Heart right ventricle (tissue), 16 donors: Measurements from ENCODE around the gene DDX51. TPM values are rescaled to one million over a fixed set of nuclear protein-coding genes. Genes with fewer than 3 reads are reported as not detected.

Experiments
- ATAC-seq, 8 donors: fragments of 200-7000 bp; cut with Tn5 transposase; one replicate each; pipeline ENCODE4 v1.9.1; 2020; ENCODE audit warnings: mild to moderate bottlenecking in 8 of 8, moderate library complexity in 8 of 8, moderate number of reproducible peaks in 1 of 8
- DNase-seq, 2 donors: peaks; one replicate each; pipeline ENCODE4 v3.0.0-alpha.2; 2020
- H3K27ac ChIP-seq, 10 donors: fragments of 200-600 bp; sonication (generic) in 2 of 10; one replicate each; pipeline versions ENCODE4 v1.5.0 to v1.8.0; 2020 to 2022; ENCODE audit warnings: mild to moderate bottlenecking in 3 of 10
- H3K27me3 ChIP-seq, 7 donors: fragments of 200-600 bp; one replicate each; pipeline ENCODE4 v1.8.0; 2021 to 2022; ENCODE audit warnings: mild to moderate bottlenecking in 2 of 7
- H3K36me3 ChIP-seq, 9 donors: fragments of 200-600 bp; sonication (generic) in 1 of 9; one replicate each; pipeline versions ENCODE4 v1.5.0 to v1.8.0; 2020 to 2022; ENCODE audit warnings: mild to moderate bottlenecking in 2 of 9
- H3K4me1 ChIP-seq, 9 donors: fragments of 200-600 bp; sonication (generic) in 1 of 9; one replicate each; pipeline versions ENCODE4 v1.5.0 to v1.8.0; 2020 to 2022; ENCODE audit warnings: mild to moderate bottlenecking in 4 of 9
- H3K4me3 ChIP-seq, 10 donors: fragments of 200-600 bp; sonication (generic) in 2 of 10; one replicate each; pipeline versions ENCODE4 v1.5.0 to v1.8.0; 2020 to 2022; ENCODE audit warnings: mild to moderate bottlenecking in 7 of 10, moderate library complexity in 2 of 10
- H3K9me3 ChIP-seq, 11 donors: fragments of 200-600 bp in 10 of 11; sonication (generic) in 2 of 11; one replicate each; pipeline versions ENCODE4 v1.5.0 to v1.8.0; 2013 to 2022; ENCODE audit warnings: mild to moderate bottlenecking in 2 of 11, control low read depth in 1 of 11, moderate library complexity in 1 of 11
- CTCF ChIP-seq, 9 donors: fragments of 200-600 bp; sonication (generic) in 2 of 9; IDR thresholded peaks; one replicate each; pipeline versions ENCODE4 v1.5.0 to v1.8.0; 2021 to 2022; ENCODE audit warnings: antibody characterized with exemption in 9 of 9, mild to moderate bottlenecking in 5 of 9, moderate library complexity in 1 of 9
- WGBS, 2 donors: extraction: QIAGEN DNeasy Blood & Tissue Kit; methylation state at CpG; one replicate each; pipeline ENCODE4 v1.1.7; 2013; ENCODE audit warnings: inconsistent platforms in 1 of 2; 5-methylcytosine and 5-hydroxymethylcytosine counted together
- intact Hi-C, 10 donors: fragments of 100-400 bp; cut with DNase I; formaldehyde crosslinking; loops; one replicate each; pipeline versions ENCODE4 v1.11.1 to v1.14.2; 2022
- polyA plus RNA-seq, 2 donors: library from polyadenylated mRNA; stranded (reverse); fragments of 200-250 nt; gene quantifications; one replicate each; pipeline ENCODE4 v1.2.3, GENCODE V29; 2013
- total RNA-seq, 10 donors: library from RNA; stranded (reverse); fragmentation: NEBNext Ultra II Directional in 3 of 10; extraction: Animal tissue kit (Norgen Biotek cat#: 25700) in 3 of 10; gene quantifications; one replicate each; pipeline versions ENCODE4 v1.2.1 to v1.2.4, GENCODE V29; 2021 to 2023
- donor health status: Arrhythmogenic right ventricular cardiomyopathy.
- donor health status: ischemic (EF 13 %, LVEDD 7.1; RV severe dilation, severe dysfunction).
- donor health status: healthy with polysubstance abuse.
- donor health status: DM: no; HTN: yes; CAD: no.
- donor health status: DM: no; HTN: no; CAD: no.
- donor health status: ischemic (EF 25% LVEDD 6.9; RV normal size, moderate dysfunction).
- donor health status: ischemic (EF 25% LVEDD 5.7; RV mildly dilated, moderate dysfunction).
- donor health status: healthy.
- donor health status: DM: yes; HTN: yes; CAD: no.
- donor health status: Ischemic cardiomyopathy.
- donor health status: ischemic (EF 35%, LVEDD 5.7; RV mildly dilated, moderate dysfunction).
- donor health status: nonischemic (EF 11% LVEDD 7.7; RV severe dilation, severe dysfunction).
- donor health status: DM: yes; HTN: yes; CAD: no.
- donor health status: PGD.
- donor health status: ischemic (EF 29% LVEDD 5.4; RV normal size, mild dysfunction).
- donor health status: nonischemic (EF 23%, LVEDD 6.1; RV moderate dilation, normal function).

Gene DDX51
- total and polyA plus RNA-seq, 12 donors = 7.2 to 19.9 (median 8.8) TPM

GRCh38 chr12:132089407-132089910 is 54.7 kb downstream of the DDX51 start:
- 75 to 84% methylated on average over 4 of the region's 4 CpGs for WGBS, 2 donors

More at GRCh38 chr12:132089407-132089910, 54.7 kb downstream of the DDX51 start:
- Histone ChIP-seq H3K27ac (no peak overlapping the region), H3K4me3 (no peak overlapping the region), H3K4me1 (peaks cover 0 to 17% (median 13%) of the 10 kb centered on the region in 9 donors), H3K27me3 (no peaks in the 10 kb centered on the region), H3K36me3 (peaks cover 0 to 44% (median 8%) of the 10 kb centered on the region in 9 donors), H3K9me3 (no peaks in the 10 kb centered on the region)
- DNase-seq (no peak), ATAC-seq (no peak)
- intact Hi-C loops = no loop called here
- TF ChIP-seq CTCF (IDR thresholded peaks at IDR 0.05) = no peak

Other genes with a start within 250 kb of the DDX51 start
- gene ULK1, start 249.7 kb downstream of the DDX51 start, total RNA-seq = 10 to 100 TPM; 30.2 to 77.7 (median 51.6) TPM
- gene ULK1, start 249.7 kb downstream of the DDX51 start, polyA plus RNA-seq = 10 to 100 TPM; 10.7 to 37.2 TPM
- 10 to 100 TPM in 1 of 10 donors, 1 to 10 TPM in 9; 5.1 to 14.8 (median 7.5) TPM for gene PUS1, start 215.0 kb downstream of the DDX51 start, total RNA-seq
- gene PUS1, start 215.0 kb downstream of the DDX51 start, polyA plus RNA-seq = 10 to 100 TPM; 13.7 to 17.4 TPM
- 10 to 100 TPM; 14.1 to 20.5 (median 19.3) TPM for gene EP400, start 194.4 kb downstream of the DDX51 start, total RNA-seq
- gene EP400, start 194.4 kb downstream of the DDX51 start, polyA plus RNA-seq = 10 to 100 TPM in 1 of 2 donors, 1 to 10 TPM in 1; 6.6 to 18.9 TPM
- 10 to 100 TPM in 3 of 10 donors, 1 to 10 TPM in 7; 7.4 to 13.8 (median 9.0) TPM for gene NOC4L, start 138 bp upstream of the DDX51 start, total RNA-seq
- gene NOC4L, start 138 bp upstream of the DDX51 start, polyA plus RNA-seq = 10 to 100 TPM; 20.8 to 22.2 TPM
- gene GALNT9, start 185.3 kb upstream of the DDX51 start, total RNA-seq = under 1 TPM in 1 of 10 donors, not detected in 9; 0.19 TPM
- under 1 TPM in 1 of 2 donors, not detected in 1; 0.01 TPM for gene GALNT9, start 185.3 kb upstream of the DDX51 start, polyA plus RNA-seq